GM13976 (cell line): ENCODE data around the gene RASGRF1.
"Not testable (repeated sequence)": the region's sequence is repeated elsewhere in the genome, so short reads cannot be mapped to it uniquely, and the experiment has no call there.

ENCODE experiments used
- DNase-seq: peaks from one replicate; pipeline ENCODE4 v3.0.0; 2012; ENCODE audit warnings: low spot score
- in situ Hi-C: fragments of 300-500 bp; cut with MboI; formaldehyde crosslinking; loops from one replicate; pipeline ENCODE4 v1.12.0; 2022; ENCODE audit warnings: low sequenced_read_pairs, mixed read lengths, inconsistent platforms; ENCODE audit not compliant: unreplicated experiment
- TF ChIP-seq, protein P1 (sequence below): IDR thresholded peaks from 2 replicates; pipeline ENCODE4 v1.5.1; 2012; ENCODE audit warnings: borderline replicate concordance, mild to moderate bottlenecking; ENCODE audit not compliant: insufficient read depth; ENCODE audit errors: extremely low read depth, missing control alignments, control extremely low read depth

Gene RASGRF1

DNA sequence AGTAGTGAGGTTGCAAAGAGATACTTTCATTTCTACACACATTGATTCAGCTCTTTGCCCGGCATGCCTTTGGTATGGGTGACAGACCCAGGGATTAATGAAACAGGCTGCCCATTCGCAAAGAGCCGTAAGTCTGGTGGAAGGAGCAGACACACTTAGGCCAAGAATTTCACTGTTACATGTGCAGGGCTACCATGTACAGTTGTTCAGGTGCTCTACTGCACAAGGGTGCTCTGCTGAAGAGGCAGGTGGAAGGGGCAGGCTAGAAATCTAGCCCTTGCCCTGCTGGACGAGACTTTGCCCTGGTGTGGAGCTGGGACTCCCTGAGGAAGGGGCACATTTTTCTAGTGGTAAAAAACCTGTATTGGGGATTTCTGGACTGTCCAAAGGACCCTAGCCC, 26.2 kb upstream of the RASGRF1 start:
- in situ Hi-C loops, result no loop called here
- no peak for DNase-seq
- TF ChIP-seq, protein P1, sequence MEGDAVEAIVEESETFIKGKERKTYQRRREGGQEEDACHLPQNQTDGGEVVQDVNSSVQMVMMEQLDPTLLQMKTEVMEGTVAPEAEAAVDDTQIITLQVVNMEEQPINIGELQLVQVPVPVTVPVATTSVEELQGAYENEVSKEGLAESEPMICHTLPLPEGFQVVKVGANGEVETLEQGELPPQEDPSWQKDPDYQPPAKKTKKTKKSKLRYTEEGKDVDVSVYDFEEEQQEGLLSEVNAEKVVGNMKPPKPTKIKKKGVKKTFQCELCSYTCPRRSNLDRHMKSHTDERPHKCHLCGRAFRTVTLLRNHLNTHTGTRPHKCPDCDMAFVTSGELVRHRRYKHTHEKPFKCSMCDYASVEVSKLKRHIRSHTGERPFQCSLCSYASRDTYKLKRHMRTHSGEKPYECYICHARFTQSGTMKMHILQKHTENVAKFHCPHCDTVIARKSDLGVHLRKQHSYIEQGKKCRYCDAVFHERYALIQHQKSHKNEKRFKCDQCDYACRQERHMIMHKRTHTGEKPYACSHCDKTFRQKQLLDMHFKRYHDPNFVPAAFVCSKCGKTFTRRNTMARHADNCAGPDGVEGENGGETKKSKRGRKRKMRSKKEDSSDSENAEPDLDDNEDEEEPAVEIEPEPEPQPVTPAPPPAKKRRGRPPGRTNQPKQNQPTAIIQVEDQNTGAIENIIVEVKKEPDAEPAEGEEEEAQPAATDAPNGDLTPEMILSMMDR, result no peak

DNA sequence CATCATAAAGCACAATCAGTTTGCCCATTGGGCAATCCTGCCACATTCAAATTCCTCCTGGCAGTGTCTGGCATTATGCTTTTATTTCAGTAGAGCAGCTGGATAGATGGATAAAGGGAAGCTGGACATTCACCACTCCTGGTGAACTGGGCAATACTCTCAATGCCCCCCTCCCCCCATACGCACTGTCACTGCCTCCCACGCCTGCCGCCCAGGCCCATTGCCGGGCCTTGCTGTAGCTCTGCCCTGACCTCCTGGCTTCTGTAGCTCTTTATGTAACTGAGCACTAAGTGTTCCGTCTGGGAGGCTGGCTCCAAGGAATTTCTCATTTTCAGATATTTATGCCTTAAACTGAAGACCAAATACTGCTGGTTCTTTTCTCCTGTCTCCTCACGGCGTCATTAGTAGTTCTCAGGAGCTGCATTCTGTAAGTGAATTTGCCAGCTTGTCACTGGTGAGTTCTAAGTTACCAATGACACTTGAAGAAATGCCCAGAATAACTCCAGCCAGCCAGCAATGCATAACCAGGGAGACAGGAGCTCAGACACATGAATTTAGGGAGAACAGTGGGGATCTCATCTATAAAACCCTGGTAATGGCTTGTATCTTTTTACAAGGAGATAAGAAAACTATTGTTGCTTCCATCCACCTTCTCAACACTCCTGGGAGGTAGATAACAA, 25.5 kb upstream of the RASGRF1 start:
- in situ Hi-C loops, result no loop called here
- DNase-seq, result no peak

DNA sequence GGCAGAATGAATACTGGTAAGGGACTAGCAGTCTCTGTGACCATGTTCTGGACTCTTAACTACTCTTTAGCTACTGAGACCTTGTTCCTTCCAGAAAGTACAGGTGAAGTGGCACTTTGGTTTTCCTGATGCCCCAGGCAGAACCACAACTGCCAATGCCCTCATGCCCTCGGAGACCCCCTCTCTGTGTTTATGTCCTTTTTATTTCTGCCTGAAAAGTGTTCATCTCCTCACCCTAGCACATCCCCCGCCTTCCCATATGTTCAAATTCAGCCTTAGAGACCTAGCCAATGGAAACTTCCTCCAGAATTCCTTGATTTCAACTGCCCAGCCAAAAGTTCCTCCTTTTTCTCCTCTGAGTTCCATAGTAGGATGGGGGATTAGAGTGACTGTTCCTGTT, 23.3 kb upstream of the RASGRF1 start:
- DNase-seq, result no peak
- TF ChIP-seq, protein P1, result no peak
- in situ Hi-C loops, result no loop called here

More for the DNA sequence above, 25.5 kb upstream of the RASGRF1 start:
- TF ChIP-seq, protein P1, result no peak

DNA sequence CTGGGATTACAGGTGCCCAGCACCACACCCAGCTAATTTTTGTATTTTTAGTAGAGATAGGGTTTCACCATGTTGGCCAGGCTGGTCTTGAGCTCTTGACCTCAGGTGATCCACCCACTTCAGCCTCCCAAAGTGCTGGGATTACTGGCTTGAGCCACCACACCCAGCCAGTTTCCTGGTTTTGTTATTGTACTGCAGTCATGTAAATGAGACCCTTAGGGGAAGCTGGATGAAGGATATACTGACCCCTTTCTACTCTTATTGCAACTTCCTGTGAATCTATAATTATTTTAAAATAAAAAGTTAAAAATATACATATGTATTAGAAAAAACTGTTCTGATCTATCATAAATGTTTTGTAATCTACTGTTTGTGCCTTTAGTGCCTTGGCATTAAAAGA, 20.8 kb upstream of the RASGRF1 start:
- DNase-seq, in situ Hi-C loops: not testable (repeated sequence)

DNA sequence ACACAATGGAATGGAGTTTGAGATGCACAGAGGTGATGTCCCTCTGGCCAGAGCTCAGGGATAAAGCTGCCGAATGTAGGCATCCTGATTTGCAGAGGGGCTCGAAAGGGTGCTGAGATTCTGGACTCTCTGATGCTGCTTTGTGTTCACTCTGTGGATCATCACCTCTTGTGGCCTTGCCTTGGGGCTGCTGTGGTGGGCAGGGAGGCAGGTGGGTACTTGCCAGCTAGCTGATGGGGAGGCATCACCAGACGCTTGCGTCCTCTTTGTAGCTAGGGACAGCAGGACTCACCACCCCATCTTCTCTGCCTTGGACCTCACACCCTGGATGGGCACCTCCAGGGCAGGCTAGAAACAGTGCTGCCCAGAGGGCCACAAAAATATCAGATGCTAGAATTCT, 14.6 kb upstream of the RASGRF1 start:
- TF ChIP-seq, protein P1, result no peak
- no peak for DNase-seq
- in situ Hi-C loops, result no loop called here

DNA sequence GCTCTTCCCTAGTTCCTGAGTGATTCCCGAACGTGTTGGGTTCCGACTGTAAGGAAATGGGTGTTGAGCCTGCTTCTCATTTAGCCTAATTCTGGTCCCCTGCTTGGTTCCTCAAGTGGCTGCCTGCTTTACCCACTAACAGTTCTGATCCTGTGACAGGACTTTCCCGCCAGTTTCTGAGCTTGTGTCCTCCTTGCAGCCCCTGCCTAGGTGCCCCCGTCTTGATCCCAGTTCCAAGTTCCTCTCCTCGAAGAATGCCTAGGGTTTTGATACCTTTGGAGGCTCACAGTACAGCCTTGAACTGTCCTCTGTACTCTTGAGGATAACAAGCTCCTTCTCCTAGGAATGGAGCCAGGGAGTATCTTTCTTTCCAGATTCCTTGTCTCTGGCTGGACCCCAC, 12.0 kb upstream of the RASGRF1 start:
- no peak for DNase-seq
- TF ChIP-seq, protein P1, result no peak
- in situ Hi-C loops, result no loop called here

DNA sequence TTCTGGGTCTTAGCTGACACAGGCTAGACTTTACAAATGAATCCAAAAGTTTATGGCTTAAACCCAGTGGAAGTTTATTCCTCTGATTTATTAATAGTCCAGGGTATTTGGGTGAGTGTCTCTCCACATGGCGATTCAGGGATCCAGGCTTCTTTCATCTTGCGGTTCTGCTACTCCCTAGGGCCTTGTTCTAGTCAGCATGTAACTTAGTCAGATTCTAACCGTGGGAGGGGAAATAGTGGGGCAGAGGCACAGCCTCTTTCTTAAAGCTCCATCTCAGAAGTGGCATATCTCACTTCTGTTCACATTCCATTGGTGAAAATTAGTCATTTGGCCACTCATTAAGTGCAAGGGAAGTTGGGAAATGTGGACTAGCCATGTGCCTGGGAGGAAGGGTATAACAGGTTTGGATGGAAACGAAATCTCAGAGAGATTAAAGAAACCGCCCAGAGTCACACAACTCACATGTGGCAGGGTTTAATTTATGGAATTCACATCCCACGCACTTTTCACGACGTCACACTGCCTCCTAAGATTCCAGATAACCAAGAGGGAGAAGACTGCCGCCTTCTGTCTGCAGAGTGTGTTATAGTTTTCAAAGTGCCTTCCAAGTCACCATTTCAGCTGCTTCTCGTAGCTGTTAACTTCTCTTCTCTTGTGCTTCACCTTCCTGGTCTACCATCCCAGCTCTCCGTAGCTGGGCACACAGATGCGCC, 11.4 kb upstream of the RASGRF1 start:
- DNase-seq, result no peak
- TF ChIP-seq, protein P1, result no peak
- in situ Hi-C loops, result no loop called here
